NCI-H1417 (cell line): ENCODE results near the gene ZNF594.
"Not testable (repeated sequence)": the region's sequence is repeated elsewhere in the genome, so short reads cannot be mapped to it uniquely, and the experiment has no call there.

ENCODE experiments used
- DNase-seq, 3 experiments: peaks; one replicate each; lab custom pipeline; 2025; lab: John Stamatoyannopoulos, UW

The ZNF594 gene

DNA sequence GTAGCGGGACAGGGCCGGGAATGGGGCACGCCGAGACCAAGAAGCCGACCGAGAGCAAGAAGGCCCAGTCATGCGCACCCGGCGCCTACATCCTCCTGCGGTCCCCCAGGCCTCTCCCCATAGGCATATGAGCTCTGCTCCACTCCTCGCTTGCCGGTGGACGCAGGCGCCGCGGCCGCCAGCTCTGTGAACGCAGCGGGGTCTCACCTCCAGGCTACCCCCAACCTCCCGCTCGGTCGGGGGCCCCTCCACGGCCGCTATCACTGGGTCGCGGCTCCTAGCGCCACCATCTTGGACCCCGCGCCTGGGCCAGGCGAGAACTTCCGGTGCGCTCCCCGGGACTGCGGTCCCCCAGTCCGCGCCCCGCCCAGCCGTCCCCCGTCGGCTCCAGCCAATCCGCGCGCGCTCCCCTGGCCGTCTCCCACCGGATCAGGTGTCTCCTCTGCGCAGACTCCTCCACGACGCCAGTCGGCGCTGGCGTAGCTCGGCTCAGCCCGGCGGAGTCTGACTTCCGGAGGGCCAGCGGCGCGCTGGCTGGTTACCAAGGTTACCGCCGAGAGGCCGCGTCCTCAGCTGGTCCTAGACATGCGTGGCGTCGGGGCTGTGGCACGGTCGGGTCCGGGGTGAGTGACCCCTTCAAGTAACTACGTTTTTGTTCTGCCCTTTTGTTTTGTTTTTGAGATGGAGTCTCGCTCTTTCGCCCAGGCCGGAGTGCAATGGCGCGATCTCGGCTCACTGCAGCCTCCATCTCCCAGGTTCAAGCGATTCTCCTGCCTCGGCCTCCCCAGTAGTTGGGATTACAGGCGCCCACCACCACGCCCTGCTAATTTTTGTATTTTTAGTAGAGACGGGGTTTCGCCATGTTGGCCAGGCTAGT is at the start of gene ZNF594:
Gene ZNF594 (minus strand): TSS at position 328 of the 877 bp plus-strand sequence. CDS start 7,612 bp downstream, outside the sequence.
- DNase-seq: peak; percentile 92 to 94 (median 93)

DNA sequence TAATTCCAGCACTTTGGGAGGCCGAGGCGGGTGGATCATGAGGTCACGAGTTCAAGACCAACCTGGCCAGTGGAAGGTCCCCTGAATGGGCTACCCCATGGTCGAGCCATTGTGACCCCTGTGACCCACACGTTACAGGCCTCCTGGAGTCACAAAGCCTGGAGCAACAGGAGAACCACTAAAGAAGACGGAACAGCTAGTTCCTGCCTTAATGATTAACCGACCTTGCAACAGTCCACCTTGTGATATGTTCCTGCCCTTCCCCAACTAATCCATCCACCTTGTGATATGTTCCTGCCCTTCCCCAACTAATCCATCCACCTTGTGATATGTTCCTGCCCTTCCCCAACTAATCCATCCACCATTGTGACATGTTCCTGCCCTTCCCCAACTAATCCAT is 48.1 kb upstream of the ZNF594 start:
- not testable (repeated sequence) for DNase-seq

DNA sequence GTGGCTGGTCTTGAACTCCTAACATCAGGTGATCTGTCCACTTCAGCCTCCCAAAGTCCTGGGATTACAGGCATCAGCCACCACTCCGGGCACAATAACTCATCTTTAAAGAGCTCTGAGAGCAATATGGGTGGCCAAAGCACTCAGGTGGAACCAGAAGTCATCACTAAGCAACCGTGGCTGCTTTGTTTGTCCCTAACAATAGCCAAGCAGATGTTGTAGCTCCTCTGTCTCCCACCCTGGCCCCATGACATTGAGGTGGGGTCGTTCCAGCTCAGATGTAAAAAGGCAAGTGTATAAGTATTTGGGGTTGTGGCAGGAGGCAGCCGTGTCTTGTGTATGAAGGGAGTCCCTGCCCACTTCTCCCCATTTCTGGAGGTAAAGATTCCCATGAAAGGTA is 46.7 kb upstream of the ZNF594 start:
- peak in 1 of 3 experiments; percentile 0 for DNase-seq

DNA sequence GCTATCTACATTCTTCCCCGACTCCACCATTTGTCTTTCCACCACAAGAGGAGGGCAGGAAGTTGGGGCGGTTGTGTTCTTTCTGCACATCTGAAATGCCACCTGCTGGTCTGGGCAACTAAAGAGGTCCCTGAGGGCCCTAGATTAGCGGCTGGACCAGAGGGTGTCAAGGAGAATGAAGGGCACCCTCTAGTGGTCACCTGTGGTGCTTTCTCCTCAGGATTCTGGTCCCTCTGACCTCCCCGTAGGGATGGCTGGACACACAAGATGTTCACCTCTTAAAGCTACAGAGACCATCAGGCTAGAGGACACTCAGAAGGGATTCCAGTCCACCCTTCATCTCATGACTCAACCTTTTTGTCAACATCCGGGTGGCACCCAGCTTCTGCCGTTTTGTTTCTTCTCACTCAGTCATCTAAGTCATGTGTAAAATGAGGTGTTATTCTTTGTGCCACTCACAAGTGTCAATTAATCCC is 45.9 kb upstream of the ZNF594 start:
- DNase-seq: peak; percentile 8 to 47 (median 19)

DNA sequence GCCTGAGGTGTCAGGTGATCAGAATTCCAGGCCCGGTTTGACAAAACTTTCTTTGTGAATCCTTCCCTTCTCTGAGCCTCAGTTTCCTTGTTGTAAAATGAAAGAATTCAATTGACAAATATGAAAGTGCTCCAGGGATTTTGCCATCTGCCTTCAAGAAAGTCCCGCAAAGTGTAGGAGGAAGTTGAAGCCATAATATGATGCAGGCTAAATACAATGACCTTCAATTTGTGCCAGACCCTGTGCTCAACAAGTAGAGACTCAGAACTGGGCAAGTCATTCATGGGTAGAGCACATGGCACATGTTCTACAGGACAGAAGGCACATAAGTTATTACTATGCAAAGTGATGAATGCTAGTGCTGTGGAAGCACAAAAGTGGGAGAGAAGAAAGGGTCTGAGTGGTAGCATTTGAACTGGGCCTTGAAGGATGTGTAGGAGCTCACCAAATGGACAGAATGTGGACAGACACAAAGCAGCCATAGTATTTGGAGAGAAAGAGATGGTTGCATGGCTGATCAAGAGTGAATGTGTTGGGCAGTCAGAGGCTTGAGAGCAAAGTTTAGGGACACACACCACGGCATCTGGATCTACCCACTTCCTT is 45.4 kb upstream of the ZNF594 start:
- DNase-seq: no peak

DNA sequence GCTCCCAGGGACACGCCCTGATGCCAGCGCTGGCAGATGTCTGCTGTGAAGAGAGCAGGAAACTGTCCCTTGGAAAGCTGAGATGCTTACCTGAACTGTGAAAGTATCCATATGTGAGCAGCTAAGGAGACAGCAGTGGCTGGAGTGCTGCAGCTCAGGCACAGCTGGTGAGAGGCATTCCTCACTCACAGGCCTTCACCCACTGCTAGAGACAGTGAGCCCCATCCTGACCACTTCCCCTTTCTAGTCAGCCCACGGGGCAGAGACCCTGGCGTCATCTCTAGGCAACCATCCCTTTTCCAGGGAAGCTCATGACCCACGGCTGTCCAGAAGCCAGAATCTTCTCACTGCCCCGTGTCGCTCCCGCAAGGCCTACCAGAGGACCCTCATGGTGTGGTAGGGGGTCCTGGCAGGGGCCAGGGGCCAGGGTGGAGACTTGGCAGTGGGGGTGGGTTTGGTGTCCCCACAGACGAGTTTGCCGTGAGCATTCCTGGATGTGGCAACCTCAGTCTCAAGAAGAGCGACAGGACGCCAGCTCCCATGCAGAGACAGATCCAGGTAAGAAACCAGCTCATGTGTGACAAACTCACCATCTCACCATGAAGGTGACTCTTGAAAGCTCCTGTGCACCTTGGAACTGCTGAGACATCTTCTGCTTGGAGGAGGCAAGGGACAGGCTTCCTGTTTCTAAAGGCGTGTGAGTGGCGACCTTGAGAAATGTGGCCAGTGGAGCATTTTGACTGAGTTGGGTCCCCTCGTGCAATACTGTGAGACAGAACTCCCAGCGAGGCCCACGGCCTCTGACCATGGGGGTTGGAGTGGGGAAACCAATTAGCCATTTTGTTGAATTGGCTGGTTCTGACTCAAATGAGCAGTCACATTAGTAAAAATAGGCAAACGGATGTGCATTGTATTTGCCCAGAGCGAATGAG is 43.2 kb upstream of the ZNF594 start, which contains the start of gene SCIMP:
Gene SCIMP (minus strand): TSS at position 216 of the 932 bp plus-strand sequence. CDS start 105 bp downstream, at position 111.
- no peak for DNase-seq

DNA sequence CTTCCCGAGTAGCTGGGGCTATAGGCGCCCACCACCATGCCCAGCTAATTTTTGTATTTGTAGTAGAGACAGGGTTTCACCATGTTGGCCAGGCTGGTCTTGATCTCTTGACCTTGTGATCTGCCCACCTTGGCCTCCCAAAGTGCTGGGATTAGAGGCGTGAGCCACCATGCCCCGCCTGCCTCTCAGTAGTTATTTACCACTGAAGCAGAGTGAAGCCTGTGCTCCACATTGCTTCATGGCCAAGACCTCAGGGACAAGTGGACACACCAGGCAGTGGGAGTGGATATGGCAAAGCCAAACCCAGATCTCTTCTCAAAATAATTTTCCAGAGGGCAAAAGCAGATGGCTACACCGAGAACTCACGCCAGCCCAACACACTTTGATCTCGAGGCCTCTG is 41.8 kb upstream of the ZNF594 start:
- not testable (repeated sequence) for DNase-seq

DNA sequence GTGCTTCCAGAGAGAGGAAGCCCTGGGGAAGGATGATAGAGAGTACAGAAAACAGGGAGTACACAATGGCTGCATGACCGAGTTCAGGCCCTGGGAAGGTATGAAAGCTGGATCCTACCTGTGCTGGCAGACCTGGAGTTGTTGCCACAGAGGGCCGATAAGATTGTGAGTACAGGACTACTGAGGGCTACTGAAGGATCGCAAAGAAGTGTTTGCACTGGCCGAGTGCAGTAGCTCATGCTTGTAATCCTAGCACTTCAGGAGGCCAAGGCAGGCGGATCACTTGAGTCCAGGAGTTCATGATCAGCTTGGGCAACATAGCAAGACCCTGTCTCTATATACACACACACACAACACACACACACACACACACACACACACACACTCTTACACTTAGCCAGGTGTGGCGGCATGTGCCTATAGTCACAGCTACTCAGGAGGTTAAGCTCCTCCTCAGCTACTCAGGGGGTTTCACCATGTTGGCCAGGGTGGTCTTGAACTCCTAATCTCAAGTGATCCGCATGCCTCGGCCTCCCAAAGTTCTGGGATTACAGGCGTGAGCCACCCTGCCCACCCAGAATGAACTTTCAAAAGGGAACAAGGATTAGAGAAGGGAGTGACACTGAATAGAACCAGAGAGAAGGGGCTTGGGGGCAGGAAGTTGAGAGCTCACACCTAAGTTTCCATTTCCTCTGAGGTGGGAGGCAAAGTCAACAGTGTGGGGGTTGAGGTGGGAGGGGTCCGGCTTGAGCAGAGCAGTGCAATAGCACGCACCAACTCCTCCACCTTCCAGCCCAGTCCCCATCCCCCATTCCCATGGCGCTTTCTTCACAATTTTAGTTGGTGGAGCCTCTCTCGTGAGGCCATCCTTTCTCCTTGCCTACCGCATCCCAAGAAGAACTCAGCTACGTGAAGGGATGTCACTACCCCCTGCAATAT is 35.5 kb upstream of the ZNF594 start:
- DNase-seq: no peak

DNA sequence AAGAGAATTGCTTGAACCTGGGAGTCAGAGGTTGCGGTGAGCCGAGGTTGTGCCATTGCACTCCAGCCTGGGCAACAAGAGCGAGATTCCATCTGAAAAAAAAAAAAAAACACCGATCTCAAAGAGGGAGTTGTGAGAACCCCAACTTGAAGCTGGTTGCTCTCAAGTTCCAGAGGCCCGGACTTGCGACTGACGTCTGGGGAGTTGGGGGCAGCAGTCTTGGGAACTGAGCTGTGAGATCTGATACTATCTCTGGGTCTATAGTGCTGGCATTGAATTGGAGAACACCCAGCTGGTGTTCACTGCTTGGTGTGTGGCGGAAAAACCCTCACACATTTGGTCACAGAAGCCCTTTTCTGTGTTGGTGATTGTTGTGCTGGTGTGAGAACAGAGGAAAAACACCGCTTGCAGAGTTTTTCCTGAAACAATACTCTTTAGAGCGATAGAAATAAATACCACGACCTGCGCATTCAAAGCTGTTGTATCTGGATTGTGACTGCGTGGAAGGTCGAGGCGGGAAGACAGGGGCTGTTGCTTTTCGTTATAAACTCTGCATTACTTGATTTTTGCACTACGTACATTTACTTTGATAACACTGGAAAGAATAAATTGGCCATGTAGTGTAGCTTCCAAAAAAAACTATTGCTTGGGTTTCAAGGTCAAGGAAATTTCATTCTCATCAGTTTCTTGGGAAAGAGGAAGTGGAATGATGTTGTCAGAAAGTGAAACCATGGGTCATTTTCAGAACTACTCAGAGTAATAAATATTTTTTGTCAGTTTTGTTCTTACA is 34.2 kb upstream of the ZNF594 start:
- DNase-seq: no peak

DNA sequence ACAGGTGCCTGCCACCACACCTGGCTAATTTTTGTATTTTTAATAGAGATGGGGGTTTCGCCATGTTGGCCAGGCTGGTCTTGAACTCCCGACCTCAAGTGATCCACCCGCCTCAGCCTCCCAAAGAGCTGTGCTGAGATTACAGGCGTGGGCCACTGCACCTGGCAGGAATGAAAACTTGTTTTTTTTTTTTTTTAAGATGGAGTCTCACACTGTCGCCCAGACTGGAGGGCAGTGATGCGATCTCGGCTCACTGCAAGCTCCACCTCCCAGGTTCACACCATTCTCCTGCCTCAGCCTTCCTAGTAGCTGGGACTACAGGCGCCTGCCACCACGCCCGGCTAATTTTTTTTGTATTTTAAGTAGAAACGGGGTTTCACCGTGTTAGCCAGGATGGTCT is 30.2 kb upstream of the ZNF594 start:
- DNase-seq: not testable (repeated sequence)

DNA sequence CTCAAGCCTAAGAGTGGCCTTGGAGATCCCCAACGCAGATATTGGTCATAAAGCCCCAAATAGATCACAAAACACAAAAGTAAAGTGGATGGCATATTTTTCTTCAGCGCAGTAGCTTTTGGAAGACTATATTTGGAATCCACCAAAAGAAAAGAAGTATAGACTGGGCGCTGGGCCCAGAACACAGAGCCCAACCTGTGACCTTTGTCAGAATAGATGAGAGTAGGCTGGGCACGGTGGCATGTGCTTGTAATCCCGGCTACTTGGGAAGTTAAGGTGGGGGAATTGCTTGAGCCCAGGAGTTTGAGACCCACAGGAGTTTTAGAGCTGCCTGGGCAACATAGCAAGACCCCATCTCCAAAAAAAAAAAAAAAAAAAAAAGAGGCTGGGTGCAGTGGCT is 28.4 kb upstream of the ZNF594 start:
- DNase-seq: no peak

DNA sequence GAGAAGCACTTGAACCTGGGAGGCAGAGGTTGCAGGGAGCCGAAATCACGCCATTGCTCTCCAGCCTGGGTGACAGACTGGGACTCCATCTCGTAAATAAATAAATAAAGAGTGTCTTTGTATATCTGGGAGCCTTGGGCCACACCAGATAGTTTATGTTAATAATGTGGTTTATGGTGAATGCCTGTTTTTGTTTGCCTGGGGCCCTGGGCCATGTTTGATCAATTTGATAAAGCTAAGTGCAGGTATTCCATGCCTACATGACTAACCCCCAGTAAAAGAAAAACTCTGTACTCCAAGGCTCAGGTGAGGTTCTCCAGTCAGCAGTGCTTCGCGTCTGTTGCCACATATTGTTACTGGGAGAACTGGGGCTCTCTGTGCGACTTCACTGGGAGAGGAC is 27.9 kb upstream of the ZNF594 start:
- DNase-seq: no peak

DNA sequence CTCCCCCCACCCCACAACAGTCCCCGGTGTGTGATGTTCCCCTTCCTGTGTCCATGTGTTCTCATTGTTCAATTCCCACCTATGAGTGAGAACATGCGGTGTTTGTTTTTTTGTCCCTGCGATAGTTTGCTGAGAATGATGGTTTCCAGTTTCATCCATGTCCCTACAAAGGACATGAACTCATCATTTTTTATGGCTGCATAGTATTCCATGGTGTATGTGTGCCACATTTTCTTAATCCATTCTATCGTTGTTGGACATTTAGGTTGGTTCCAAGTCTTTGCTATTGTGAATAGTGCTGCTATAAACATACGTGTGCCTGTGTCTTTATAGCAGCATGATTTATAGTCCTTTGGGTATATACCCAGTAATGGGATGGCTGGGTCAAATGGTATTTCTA is 25.9 kb upstream of the ZNF594 start:
- DNase-seq: not testable (repeated sequence)

DNA sequence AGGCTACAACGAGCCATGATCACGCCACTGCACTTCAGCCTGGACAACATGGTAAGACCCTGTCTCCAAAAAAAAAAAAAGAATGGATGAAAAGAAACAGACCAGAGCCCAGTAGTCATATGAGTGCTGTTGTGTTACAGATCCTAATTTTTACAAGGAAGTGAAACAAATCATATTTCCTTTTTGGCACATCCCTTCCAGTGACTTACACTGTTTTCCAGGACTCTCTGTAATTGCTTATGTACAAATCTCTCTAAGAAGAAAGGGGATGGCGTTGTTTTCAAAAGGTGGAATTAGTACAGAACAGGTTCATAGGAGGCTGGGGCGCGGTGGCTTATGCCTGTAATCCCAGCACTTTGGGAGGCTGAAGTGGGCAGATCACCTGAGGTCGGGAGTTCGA is 19.8 kb upstream of the ZNF594 start:
- no peak for DNase-seq

DNA sequence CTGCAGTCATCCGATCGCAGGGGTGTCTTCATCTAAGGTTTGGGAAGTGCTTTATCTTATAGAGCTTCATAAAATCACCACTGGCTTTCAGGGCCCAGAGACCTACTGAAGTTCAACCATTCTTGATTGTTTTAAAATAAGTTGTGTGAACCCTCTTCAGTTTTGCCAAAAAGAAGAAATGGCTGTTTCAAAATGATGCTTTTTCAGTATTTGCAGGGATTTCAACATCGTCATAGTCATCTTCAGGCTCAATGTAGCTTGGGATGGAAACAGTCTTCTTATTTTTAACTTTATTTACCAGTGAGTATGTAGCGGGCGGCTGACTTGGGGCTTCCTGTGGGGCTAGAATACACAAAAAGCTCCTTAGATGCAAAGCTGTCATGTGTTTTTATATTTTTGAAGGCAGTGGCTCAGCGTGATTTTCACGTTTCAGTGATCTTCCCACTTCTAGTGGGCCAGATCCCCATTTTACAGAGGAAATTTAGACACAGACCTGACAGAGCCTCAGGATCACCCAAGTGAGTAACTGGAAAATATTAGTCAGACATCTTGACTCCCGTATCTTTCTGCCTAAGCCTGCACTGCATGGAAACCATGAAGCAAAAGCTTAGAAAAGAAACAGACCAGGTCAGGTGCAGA is 19.1 kb upstream of the ZNF594 start:
- no peak for DNase-seq

DNA sequence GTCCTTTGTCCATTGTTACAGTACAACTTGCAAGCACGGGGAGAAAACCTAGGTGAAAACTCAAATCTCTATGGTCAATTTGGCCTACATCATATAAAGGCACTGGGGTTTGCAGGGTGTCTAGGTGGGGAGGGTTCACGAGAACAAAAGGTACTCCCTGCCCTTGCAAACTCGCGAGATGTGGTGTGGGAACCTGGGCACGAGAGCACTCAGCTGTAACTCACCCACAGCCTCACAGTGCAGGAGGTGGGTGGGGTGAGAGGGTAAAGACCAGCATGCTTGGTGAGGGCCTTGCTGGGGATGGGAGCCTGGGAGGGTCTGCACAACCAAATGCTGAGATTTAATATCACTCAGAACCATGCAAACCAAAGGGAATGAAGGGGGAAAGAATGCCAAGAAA is 18.4 kb upstream of the ZNF594 start:
- no peak for DNase-seq

DNA sequence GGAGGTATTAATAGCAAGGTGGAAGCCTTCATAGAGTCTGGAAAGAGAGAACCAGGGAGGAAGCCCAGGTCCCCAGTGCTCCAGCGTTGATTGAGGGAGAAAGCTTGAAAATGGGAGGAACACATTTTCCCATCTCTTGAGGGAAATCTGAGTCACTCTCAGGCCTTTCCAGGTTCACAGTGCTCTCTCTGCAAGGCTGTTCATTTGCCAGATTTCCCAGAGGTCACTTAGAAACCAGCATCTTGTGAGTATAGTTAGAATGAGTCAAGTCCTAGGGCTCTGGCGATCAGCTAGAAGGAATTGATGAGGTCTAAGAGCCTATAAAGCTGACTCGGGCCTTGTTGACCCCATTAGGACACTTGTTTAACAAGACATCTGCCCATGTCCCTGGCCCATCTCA is 17.7 kb upstream of the ZNF594 start:
- DNase-seq: no peak

DNA sequence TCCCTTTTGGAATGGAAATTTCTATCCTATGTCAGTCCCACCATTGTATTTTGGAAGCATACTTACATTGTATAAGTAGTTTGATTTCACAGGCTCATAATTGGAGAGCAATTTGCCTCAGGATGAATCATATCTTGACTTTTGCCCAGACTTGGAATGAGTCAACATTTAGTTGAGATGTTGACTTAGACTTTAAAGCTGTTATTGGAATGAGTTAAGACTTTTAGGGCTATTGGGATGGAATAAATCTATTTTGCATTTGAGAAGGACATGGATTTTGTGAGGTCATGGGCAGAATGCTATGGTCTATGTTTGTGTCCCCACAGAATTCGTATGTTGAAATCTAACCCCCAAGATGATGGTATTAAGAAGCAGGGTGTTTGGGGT is 12.2 kb upstream of the ZNF594 start:
- no peak for DNase-seq

DNA sequence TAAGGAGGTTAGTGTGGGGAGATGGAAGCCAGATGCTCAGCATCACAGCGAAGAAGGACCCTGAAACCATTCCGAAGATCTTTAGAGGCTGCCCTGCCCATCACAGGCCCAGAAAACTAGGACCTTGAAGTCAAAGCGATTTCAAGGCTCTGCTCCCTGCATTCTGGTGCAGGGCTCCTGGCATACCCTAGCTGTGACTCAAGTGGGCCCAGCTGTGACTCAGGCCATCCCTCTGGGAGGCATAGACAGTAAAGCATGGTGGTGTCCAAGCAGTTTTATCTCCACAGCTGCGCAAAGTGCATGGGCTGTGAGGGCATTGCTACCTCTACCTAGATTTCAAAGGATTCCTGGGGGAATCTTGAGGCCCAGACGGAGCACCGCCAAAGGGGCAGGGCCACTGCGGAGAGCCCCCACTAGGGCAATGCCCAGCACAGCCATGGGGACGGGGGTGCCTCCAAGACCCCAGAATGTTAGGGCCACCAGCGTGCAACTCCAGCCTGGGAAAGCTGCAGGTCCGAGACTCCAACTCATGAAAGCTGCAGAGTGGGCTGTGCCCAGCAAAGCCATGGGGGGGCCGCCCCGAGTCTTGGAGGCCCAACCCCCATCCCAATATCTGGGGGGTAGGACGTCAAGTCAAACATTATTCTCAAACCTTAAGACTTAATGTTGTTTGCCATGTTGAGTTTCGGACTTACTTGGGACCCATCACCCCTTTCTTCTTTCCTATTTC is 11.7 kb upstream of the ZNF594 start:
- no peak for DNase-seq
